DMS 273 (cell line): Measurements from ENCODE around the gene FSIP1.

Source experiments
- DNase-seq: peaks from one replicate; lab custom pipeline; 2025; ENCODE audit not compliant: unreplicated experiment; lab: John Stamatoyannopoulos, UW

FSIP1 gene

DNA sequence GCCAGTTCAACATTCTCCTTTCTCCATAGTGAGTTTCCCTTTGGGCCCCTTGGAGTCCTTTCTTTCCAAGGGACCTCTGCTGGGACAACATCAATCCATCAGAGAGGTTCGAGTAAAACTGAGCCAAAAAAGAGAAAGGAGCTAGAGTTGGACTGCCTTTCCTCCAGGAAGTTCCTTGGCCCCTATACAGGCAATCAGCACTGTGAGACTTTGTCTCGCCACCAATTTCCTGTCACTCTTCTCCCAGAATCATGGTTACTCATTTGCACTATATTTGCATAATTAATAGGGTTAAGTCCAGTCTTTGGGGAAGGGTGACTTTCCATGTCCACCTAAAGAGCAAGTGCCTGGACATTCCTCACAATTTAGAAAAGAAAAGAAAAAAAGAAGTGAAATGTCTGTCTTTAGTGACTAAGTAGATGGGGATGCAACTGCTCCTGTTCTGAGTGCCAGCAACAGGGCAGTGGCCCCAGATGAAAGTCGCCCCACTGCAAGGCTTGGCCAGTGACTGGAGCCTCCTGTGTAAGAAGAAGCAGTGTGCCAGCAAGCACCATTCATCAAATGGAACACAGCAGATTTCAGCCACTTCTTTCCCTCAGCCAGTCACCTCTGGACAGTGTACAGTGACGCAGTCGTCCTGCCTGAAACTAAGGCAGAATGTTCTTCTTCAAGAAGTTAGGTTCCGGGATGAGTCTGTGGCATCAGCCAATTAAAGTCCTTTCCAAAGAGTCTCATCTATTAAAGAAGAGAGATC, 91.6 kb downstream of the FSIP1 start:
- no peak for DNase-seq

- DNase-seq: no peak
Observed at GRCh38 chr15:39687965-39688364, 94.7 kb downstream of the FSIP1 start.

DNA sequence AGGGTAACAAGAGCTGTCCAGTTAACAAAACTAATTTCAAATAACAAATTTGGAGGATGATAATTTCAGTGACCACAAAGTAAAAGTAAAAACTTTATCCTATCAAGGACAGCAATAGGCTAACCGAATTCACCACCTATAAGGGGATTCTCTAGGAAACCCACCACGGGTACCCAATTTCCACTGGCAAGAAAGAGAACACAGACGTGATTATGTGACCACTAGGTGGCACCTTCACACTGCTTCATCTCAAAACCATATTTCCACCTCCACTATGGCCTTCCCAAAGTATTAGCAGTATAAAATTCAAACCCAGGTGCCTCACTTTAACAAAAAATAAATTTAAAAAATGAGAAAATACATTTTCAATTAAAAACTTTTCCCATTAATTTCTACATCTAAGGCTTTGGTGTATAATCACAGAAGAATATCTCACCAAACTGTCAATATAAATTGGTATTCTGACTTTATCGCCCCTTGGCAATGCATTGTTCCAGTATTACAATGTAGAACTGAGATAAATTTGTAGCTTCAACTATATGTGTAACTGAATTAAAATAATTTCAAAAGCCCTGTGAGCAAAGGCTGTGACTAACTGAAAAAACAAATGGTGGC, 96.5 kb downstream of the FSIP1 start:
- peak; percentile 72 for DNase-seq

DNA sequence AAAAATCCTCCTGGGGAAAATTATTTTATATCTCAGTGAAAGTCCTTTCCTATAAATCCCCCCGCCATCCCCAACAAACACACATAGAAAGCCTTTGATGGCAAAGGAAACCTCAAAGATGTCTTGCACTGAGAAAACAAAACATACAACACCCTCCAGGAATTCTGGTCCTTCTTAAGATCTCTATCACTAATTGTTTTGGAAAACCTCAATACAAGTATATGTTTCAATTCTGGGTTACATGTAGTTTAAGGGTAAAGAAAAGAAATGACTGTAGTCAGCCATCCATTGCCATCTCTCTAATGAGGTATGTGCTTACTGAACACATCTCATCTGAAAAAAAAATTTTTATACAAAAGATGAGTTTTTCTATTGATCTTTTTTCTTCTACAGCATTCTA, 97.3 kb downstream of the FSIP1 start:
- DNase-seq: no peak

DNA sequence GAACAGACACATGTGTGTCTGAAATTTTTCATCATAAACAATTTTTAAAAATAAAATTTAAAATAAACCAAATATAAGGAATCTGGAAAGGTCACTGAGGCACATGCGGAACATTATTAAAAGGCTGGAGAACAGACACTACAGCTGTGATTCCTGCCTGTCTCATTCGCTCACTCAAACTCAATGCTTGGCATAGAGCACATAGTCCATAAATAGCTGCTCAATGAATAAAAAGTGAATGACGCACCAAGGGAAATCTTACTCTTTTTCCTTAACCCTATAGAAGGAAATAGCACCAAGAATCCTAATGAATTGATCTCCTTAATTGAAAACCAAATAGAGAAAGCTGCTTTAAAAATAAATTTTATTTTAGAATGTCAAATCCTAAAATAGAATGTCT, 98.4 kb downstream of the FSIP1 start:
- DNase-seq: no peak

- no peak for DNase-seq
Observed at GRCh38 chr15:39682366-39682765, 100.3 kb downstream of the FSIP1 start.

- DNase-seq: no peak
Observed at GRCh38 chr15:39680868-39681267, 101.8 kb downstream of the FSIP1 start.

DNA sequence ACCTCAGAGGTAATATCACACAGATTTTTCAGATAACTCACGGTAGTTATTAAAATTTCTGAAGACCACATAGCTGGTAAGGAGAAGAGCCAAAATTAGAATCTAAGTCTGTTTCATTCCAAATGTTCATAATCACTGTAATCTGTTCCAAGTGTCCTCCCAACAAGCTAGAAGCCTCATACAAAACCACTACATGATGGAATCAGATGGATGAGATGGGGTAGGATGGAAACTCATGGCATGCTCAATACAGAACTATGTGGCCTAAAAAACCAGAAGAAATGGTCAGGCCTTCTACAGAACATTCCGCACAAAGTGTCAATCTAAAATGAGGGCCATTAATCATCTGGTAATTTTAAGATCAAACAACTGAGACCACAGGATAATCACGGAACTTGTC, 110.0 kb downstream of the FSIP1 start:
- DNase-seq: no peak

DNA sequence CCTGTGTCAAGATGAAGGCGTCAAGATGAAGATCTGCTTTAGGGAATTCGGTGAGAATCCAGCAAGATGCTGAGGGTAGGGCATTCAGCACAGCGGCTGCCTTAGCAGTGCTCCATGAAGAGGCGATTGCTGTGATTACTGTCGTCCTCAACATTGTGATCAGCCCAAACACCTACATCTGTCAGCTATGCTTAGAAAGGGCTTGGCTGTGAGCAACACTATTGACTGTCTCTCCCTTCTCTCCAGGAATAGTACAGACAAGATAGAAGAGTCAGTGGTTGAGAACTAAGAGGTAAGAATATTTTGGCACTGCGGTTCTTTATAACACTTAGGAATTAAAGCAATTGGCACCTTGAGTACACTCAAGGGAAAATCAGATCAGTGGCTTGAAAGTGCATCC, 110.5 kb downstream of the FSIP1 start:
- no peak for DNase-seq

DNA sequence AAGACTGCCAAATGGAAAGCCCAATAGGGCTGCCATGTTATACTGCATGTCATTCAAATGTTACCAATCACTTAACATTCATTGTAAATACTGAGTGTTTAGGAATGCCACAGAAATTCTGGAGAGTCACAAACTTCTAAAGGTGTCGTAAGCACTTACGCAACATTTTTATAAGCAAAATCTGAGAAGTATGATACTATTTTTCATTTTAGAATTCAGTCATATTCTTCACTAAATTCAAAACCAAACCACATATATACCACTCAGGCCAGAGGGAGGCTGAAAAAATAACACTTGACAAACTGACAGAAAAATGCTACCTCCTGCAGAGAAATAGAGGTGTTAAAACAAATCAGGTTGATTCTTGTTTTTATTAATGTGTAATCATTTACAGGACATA, 112.0 kb downstream of the FSIP1 start:
- DNase-seq: no peak

GRCh38 chr15:39669661-39670060, 113.0 kb downstream of the FSIP1 start:
- DNase-seq: peak; percentile 18

DNA sequence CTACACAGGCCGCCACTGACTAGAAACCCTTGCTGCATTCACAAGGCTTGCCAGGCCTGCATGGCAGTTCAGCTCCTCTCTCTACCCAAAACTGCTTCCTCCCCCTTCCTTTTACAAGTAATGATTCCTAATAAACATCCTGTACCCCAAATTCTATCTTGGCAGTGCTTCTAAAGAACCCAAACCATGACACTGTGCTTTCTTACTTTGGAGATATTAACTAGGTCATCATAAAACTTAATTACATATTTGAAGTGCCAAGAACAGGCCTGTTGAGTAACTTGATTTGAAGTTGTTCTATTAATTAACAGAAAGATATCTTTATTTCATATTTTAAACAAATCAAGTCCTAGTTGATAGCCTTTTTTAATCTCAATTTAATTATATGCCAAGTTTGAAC, 113.4 kb downstream of the FSIP1 start:
- no peak for DNase-seq

DNA sequence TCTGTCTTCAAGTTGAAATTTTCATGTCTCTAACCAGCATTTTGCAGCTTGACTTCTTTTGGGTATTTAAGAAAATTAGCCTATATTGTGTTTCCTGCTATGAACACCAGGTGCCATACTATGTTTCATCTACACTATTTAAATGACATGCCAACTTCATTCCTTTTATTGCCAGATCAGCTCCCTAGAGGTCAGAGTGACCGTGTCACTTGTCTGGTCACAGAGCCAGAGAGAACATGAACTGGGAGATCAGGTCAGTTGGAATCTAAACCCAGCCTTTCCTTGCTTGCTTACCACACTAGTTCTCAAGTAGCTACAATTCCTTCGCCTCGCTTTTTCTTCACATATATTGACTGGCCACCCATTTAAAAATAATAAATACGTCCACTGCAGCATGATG, 114.2 kb downstream of the FSIP1 start:
- no peak for DNase-seq

GRCh38 chr15:39667382-39668127, 115.1 kb downstream of the FSIP1 start:
- no peak for DNase-seq

DNA sequence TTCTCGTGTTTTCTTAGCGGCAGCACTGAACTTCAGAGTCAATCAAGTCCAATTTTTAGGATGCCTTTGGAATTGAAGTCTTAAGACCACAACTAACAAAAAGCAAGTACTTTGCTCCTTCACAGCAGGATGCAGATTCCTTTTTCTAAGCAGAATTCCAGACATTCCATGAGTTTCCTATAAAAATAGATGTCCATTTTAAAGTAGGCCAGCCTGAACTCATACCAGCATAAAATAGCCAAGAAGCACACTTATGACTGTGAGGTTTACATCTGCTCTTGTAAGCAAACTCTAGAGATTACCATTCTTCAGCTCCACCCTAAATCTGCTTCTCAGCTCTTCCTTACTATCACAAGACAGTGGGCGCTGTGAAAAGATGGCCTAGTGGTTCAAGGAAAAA, 116.0 kb downstream of the FSIP1 start:
- DNase-seq: no peak

GRCh38 chr15:39665629-39666250, 116.9 kb downstream of the FSIP1 start:
- DNase-seq: no peak

DNA sequence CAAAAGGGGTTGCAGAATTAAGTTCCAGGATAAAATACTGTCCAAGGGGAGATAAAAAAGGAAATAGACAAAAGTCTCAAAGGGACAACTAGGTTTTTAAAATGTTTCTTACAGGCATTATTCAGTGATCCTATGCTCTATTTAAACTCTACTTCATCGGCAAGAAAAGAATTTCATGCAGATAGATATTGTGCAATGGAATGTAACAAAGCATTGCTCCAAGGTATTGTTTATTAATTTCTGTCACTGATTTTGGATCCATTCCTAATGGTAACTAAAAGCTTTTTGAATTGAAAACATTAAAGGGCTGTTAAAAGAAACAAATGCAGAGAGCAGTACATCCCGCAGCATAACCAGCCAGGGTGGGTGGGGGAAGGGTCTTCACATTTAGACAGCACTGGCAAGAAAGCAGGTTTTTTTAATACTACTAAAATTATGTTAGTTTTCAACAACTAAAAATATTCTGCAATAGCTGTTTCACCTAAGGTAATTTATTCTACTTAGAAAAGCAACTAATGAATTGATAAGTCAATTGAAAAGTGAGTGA, 118.9 kb downstream of the FSIP1 start:
- DNase-seq: no peak

DNA sequence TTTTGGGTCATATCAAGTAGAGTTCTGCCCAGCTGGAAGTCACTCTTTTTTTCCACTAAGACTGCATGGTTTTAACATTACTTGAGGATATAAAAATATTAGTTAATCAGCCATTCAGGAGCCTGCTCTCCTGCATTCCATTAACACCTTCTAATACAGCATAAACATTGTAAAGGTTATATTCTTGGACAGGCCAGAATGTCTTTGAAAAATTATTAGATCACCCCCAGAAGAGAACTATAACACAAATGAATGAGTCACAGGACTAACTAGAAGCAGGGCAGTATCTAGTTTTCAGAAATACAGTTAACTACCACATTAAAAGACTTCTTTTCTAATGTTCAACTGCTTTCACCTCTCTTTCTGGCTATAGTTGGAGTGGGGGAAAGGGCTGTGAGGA, 120.9 kb downstream of the FSIP1 start:
- no peak for DNase-seq

- DNase-seq: no peak
Observed at GRCh38 chr15:39658740-39659139, 123.9 kb downstream of the FSIP1 start.

DNA sequence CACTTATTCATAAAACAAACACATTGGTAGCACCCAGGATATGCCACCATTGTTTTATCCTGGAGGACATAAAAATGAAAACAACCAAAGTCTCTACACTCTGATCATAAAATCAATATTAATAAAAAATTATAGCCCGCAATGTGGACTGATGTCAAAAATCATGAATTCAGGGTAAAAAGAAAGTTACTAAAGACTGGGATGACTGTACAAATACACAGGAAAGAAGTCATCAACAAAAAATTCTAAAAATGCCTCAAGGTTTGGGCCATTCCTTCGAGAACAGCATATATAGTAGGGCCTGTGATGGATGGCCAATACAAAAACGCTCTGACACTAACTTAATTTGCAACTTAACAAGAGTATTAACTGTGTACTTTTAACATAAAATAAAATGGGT, 125.0 kb downstream of the FSIP1 start:
- no peak for DNase-seq

- DNase-seq: no peak
Observed at GRCh38 chr15:39657181-39657580, 125.5 kb downstream of the FSIP1 start.

DNA sequence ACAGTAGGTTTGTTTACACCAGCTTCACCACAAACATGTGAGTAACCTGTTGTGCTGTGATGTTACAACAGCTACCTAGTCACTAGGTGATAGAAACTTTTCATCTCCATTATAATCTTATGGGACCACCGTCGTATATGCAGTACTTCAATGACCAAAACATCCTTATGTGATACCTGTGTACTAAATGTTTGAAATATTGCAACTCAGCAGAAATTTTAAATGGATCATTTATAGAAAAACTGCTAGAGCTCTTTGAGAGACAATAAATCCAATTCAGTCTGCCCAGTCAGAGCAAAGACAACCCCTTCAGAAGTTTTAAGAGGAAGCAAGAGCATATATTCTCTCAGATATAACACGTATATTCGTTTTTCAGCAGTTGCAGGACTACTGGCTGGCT, 128.3 kb downstream of the FSIP1 start:
- DNase-seq: no peak
